HEK293 (cell line): ENCODE results near the gene QRSL1.

Experiments used
- CTCF ChIA-PET: fragments of 350-600 bp; formaldehyde crosslinking; extraction: SDS; loops from one replicate; lab custom pipeline; 2021; ENCODE audit warnings: antibody characterized with exemption; lab: Yijun Ruan, JAX
- POLR2A ChIA-PET: fragments of 300-600 bp; formaldehyde crosslinking; extraction: SDS; loops from one replicate; lab custom pipeline; 2020; ENCODE audit warnings: antibody characterized with exemption, inconsistent platforms; lab: Yijun Ruan, JAX
- H3K27ac ChIP-seq: fragments of 200-500 bp; sonication (Bioruptor generic); 2 replicates; pipeline ENCODE4 v1.5.1; 2014; ENCODE audit warnings: low read depth, low read length, control low read depth, inconsistent platforms; ENCODE audit errors: extremely low read depth
- H3K36me3 ChIP-seq, 2 experiments: fragments of 200-500 bp in 1 of 2; sonication (Bioruptor generic) in 1 of 2; 1 replicate in 1 of 2; 2 replicates in 1 of 2; pipeline ENCODE4 v1.5.1; 2014 to 2017; ENCODE audit warnings: inconsistent platforms in 2 of 2, low read length in 2 of 2; ENCODE audit not compliant: control insufficient read depth in 2 of 2, insufficient read depth in 1 of 2
- H3K4me1 ChIP-seq: fragments of 200-500 bp; sonication (Bioruptor generic); 2 replicates; pipeline ENCODE4 v1.5.1; 2014; ENCODE audit warnings: mild to moderate bottlenecking, low read length, inconsistent platforms; ENCODE audit not compliant: control insufficient read depth, insufficient read depth
- H3K4me3 ChIP-seq: 2 replicates; pipeline ENCODE4 v1.5.1; 2011; ENCODE audit warnings: low read depth, mild to moderate bottlenecking, control low read depth, low read length, moderate library complexity
- H3K9me3 ChIP-seq: fragments of 200-500 bp; sonication (Bioruptor generic); 2 replicates; pipeline ENCODE4 v1.5.1; 2014; ENCODE audit warnings: low read depth, low read length, inconsistent platforms; ENCODE audit not compliant: control insufficient read depth, insufficient read depth
- GLI4 ChIP-seq: fragments of 450-650 bp; formaldehyde crosslinking; IDR thresholded peaks from 2 replicates; pipeline ENCODE4 v1.5.1; 2016; ENCODE audit warnings: missing biosample characterization, missing genetic modification characterization
- HOXC10 ChIP-seq: sonication (generic); formaldehyde crosslinking; IDR thresholded peaks from 2 replicates; pipeline ENCODE4 v1.8.1; 2023; ENCODE audit warnings: mild to moderate bottlenecking, missing genetic modification reagents
- MYNN ChIP-seq: fragments of 450-650 bp; formaldehyde crosslinking; IDR thresholded peaks from 2 replicates; pipeline ENCODE4 v1.5.1; 2016; ENCODE audit warnings: missing biosample characterization, missing genetic modification characterization, borderline replicate concordance
- PBX3 ChIP-seq: sonication (generic); formaldehyde crosslinking; IDR thresholded peaks from 2 replicates; pipeline ENCODE4 v1.8.1; 2022; ENCODE audit warnings: mild to moderate bottlenecking, moderate library complexity, missing genetic modification reagents
- REPIN1 ChIP-seq: fragments of 450-650 bp; formaldehyde crosslinking; IDR thresholded peaks from 2 replicates; pipeline ENCODE4 v1.5.1; 2017; ENCODE audit warnings: missing biosample characterization, missing genetic modification characterization, low read depth
- SP2 ChIP-seq: fragments of 450-650 bp; formaldehyde crosslinking; IDR thresholded peaks from 2 replicates; pipeline ENCODE4 v1.5.1; 2016; ENCODE audit warnings: missing biosample characterization, missing genetic modification characterization
- SP7 ChIP-seq: fragments of 450-650 bp; formaldehyde crosslinking; IDR thresholded peaks from 2 replicates; pipeline ENCODE4 v1.5.1; 2016; ENCODE audit warnings: missing biosample characterization, missing genetic modification characterization
- ZBTB1 ChIP-seq: fragments of 450-650 bp; formaldehyde crosslinking; IDR thresholded peaks from 2 replicates; pipeline ENCODE4 v1.5.1; 2016; ENCODE audit warnings: missing biosample characterization, missing genetic modification characterization
- ZNF138 ChIP-seq: fragments of 450-650 bp; formaldehyde crosslinking; IDR thresholded peaks from 2 replicates; pipeline ENCODE4 v1.5.1; 2016; ENCODE audit warnings: missing biosample characterization, missing genetic modification characterization, borderline replicate concordance
- ZNF335 ChIP-seq: fragments of 450-650 bp; formaldehyde crosslinking; conservative IDR thresholded peaks from 2 replicates; pipeline ENCODE4 v1.5.1; 2016; ENCODE audit warnings: missing biosample characterization, missing genetic modification characterization
- ZNF391 ChIP-seq: fragments of 450-650 bp; formaldehyde crosslinking; IDR thresholded peaks from 2 replicates; pipeline ENCODE4 v1.5.1; 2016; ENCODE audit warnings: low read depth, missing biosample characterization, missing genetic modification characterization, borderline replicate concordance
- ZNF560 ChIP-seq: fragments of 450-650 bp; formaldehyde crosslinking; IDR thresholded peaks from 2 replicates; pipeline ENCODE4 v1.5.1; 2017; ENCODE audit warnings: missing biosample characterization, missing genetic modification characterization, borderline replicate concordance
- ZNF600 ChIP-seq: fragments of 450-650 bp; formaldehyde crosslinking; IDR thresholded peaks from 2 replicates; pipeline ENCODE4 v1.5.1; 2016; ENCODE audit warnings: missing biosample characterization, missing genetic modification characterization
- ZNF692 ChIP-seq: fragments of 450-650 bp; formaldehyde crosslinking; IDR thresholded peaks from 2 replicates; pipeline ENCODE4 v1.5.1; 2016; ENCODE audit warnings: missing biosample characterization, missing genetic modification characterization
- ZNF777 ChIP-seq: fragments of 450-650 bp; formaldehyde crosslinking; IDR thresholded peaks from 2 replicates; pipeline ENCODE4 v1.5.1; 2017; ENCODE audit warnings: missing biosample characterization, missing genetic modification characterization, borderline replicate concordance
- ZNF837 ChIP-seq: fragments of 450-650 bp; formaldehyde crosslinking; IDR thresholded peaks from 2 replicates; pipeline ENCODE4 v1.5.1; 2016; ENCODE audit warnings: missing biosample characterization, missing genetic modification characterization
- TF ChIP-seq, protein P1 (sequence below): fragments of 450-650 bp; formaldehyde crosslinking; optimal IDR thresholded peaks from 2 replicates; pipeline ENCODE3; 2016; ENCODE audit warnings: missing biosample characterization, mild to moderate bottlenecking, missing genetic modification characterization
- TF ChIP-seq, protein P2 (sequence below): fragments of 450-650 bp; formaldehyde crosslinking; IDR thresholded peaks from 2 replicates; pipeline ENCODE4 v1.5.1; 2016; ENCODE audit warnings: missing biosample characterization, missing genetic modification characterization, borderline replicate concordance

The QRSL1 gene

GRCh38 chr6:106628658-106629102, 698 bp upstream of the QRSL1 start:
- H3K27ac ChIP-seq, result peak overlapping the region; percentile 61; the same call in 1 of the 2 replicates
- POLR2A ChIA-PET, result interaction anchor here (0.6 kb wide), 1 partner anchor 38 kb away, joined by 3 read pairs; no protein-coding TSS in a partner anchor

GRCh38 chr6:106629859-106630163, 433 bp downstream of the QRSL1 start:
- Histone ChIP-seq H3K4me1 (0 out of 2 replicates have a peak, but pooled peaks cover 3% of the 10 kb centered on the region), H3K36me3 (no peaks in the 10 kb centered on the region), H3K27ac (peak overlapping the region; percentile 61), H3K4me3 (peak overlapping the region; percentile 57), H3K9me3 (no peaks in the 10 kb centered on the region)
- POLR2A ChIA-PET, result no interaction called here
- CTCF ChIA-PET, result interaction anchor here (0.8 to 1.1 kb wide), 2 partner anchors 21 to 350 kb away, joined by 5 read pairs; no protein-coding TSS in a partner anchor
- 0 out of 2 replicates have a peak, but pooled peaks have one; percentile 4 for TF ChIP-seq ZNF692
- no peak for TF ChIP-seq SP7 (tag by site-specific recombination)
- no peak for TF ChIP-seq SP2
- TF ChIP-seq ZNF391 (tag by site-specific recombination), result no peak
- TF ChIP-seq PBX3 (CRISPR knock-in tag), result 0 out of 2 replicates have a peak, but pooled peaks have one; percentile 3
- TF ChIP-seq ZNF335, result peak; percentile 9; the same call in 1 of the 2 replicates
- TF ChIP-seq, protein P1, sequence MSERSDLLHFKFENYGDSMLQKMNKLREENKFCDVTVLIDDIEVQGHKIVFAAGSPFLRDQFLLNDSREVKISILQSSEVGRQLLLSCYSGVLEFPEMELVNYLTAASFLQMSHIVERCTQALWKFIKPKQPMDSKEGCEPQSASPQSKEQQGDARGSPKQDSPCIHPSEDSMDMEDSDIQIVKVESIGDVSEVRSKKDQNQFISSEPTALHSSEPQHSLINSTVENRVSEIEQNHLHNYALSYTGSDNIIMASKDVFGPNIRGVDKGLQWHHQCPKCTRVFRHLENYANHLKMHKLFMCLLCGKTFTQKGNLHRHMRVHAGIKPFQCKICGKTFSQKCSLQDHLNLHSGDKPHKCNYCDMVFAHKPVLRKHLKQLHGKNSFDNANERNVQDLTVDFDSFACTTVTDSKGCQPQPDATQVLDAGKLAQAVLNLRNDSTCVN (tag by site-specific recombination), result no peak
- no peak for TF ChIP-seq MYNN (tag by site-specific recombination)
- TF ChIP-seq ZBTB1 (tag by site-specific recombination), result no peak
- TF ChIP-seq GLI4 (tag by site-specific recombination), result no peak

More at GRCh38 chr6:106628658-106629102, 698 bp upstream of the QRSL1 start:
- CTCF ChIA-PET, result interaction anchor here (0.6 to 3.1 kb wide), 2 partner anchors 17 to 351 kb away, joined by 3 to 11 read pairs; no protein-coding TSS in a partner anchor
- H3K36me3 ChIP-seq, result no peaks in the 10 kb centered on the region
- 0 out of 2 replicates have a peak, but pooled peaks cover 3% of the 10 kb centered on the region for H3K4me1 ChIP-seq
- TF ChIP-seq ZNF600 (tag by site-specific recombination) (no peak), ZNF560 (tag by site-specific recombination) (no peak), ZNF138 (tag by site-specific recombination) (no peak), ZNF777 (tag by site-specific recombination) (no peak), SP2 (no peak), REPIN1 (tag by site-specific recombination) (no peak), HOXC10 (no peak), ZNF837 (tag by site-specific recombination) (no peak)
- TF ChIP-seq, protein P2, sequence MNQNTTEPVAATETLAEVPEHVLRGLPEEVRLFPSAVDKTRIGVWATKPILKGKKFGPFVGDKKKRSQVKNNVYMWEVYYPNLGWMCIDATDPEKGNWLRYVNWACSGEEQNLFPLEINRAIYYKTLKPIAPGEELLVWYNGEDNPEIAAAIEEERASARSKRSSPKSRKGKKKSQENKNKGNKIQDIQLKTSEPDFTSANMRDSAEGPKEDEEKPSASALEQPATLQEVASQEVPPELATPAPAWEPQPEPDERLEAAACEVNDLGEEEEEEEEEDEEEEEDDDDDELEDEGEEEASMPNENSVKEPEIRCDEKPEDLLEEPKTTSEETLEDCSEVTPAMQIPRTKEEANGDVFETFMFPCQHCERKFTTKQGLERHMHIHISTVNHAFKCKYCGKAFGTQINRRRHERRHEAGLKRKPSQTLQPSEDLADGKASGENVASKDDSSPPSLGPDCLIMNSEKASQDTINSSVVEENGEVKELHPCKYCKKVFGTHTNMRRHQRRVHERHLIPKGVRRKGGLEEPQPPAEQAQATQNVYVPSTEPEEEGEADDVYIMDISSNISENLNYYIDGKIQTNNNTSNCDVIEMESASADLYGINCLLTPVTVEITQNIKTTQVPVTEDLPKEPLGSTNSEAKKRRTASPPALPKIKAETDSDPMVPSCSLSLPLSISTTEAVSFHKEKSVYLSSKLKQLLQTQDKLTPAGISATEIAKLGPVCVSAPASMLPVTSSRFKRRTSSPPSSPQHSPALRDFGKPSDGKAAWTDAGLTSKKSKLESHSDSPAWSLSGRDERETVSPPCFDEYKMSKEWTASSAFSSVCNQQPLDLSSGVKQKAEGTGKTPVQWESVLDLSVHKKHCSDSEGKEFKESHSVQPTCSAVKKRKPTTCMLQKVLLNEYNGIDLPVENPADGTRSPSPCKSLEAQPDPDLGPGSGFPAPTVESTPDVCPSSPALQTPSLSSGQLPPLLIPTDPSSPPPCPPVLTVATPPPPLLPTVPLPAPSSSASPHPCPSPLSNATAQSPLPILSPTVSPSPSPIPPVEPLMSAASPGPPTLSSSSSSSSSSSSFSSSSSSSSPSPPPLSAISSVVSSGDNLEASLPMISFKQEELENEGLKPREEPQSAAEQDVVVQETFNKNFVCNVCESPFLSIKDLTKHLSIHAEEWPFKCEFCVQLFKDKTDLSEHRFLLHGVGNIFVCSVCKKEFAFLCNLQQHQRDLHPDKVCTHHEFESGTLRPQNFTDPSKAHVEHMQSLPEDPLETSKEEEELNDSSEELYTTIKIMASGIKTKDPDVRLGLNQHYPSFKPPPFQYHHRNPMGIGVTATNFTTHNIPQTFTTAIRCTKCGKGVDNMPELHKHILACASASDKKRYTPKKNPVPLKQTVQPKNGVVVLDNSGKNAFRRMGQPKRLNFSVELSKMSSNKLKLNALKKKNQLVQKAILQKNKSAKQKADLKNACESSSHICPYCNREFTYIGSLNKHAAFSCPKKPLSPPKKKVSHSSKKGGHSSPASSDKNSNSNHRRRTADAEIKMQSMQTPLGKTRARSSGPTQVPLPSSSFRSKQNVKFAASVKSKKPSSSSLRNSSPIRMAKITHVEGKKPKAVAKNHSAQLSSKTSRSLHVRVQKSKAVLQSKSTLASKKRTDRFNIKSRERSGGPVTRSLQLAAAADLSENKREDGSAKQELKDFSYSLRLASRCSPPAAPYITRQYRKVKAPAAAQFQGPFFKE (tag by site-specific recombination), result no peak
- peak overlapping the region; percentile 57 for H3K4me3 ChIP-seq
- H3K9me3 ChIP-seq, result no peaks in the 10 kb centered on the region
